PFSK-1 (cell line): Measurements from ENCODE around the gene ARPC1B.

ENCODE experiments used
- FOXP2 ChIP-seq: optimal IDR thresholded peaks from 2 replicates; pipeline ENCODE3; 2011; ENCODE audit warnings: borderline replicate concordance, control low read depth, inconsistent platforms; ENCODE audit not compliant: insufficient read depth; ENCODE audit errors: extremely low read length, extremely low read depth
- POLR2AphosphoS5 ChIP-seq: IDR thresholded peaks from 2 replicates; pipeline ENCODE4 v1.6.1; 2012; ENCODE audit warnings: low read depth, mild to moderate bottlenecking, control low read depth, low read length, moderate library complexity
- SIN3A ChIP-seq: IDR thresholded peaks from 2 replicates; pipeline ENCODE4 v1.6.1; 2012; ENCODE audit warnings: mild to moderate bottlenecking, low read length, moderate library complexity, borderline replicate concordance; ENCODE audit not compliant: insufficient read depth
- TAF1 ChIP-seq: IDR thresholded peaks from 2 replicates; pipeline ENCODE4 v1.6.1; 2012; ENCODE audit warnings: low read length, control low read depth, borderline replicate concordance; ENCODE audit not compliant: insufficient read depth
- TF ChIP-seq, protein P1 (sequence below), 2 experiments: IDR thresholded peaks; 2 replicates each; pipeline versions ENCODE4 v1.6.1 to v1.8.0; 2011 to 2012; ENCODE audit warnings: low read depth in 2 of 2, low read length in 2 of 2, control low read depth in 1 of 2, inconsistent platforms in 1 of 2, mild to moderate bottlenecking in 1 of 2, moderate library complexity in 1 of 2; ENCODE audit not compliant: insufficient read depth in 1 of 2

DNA sequence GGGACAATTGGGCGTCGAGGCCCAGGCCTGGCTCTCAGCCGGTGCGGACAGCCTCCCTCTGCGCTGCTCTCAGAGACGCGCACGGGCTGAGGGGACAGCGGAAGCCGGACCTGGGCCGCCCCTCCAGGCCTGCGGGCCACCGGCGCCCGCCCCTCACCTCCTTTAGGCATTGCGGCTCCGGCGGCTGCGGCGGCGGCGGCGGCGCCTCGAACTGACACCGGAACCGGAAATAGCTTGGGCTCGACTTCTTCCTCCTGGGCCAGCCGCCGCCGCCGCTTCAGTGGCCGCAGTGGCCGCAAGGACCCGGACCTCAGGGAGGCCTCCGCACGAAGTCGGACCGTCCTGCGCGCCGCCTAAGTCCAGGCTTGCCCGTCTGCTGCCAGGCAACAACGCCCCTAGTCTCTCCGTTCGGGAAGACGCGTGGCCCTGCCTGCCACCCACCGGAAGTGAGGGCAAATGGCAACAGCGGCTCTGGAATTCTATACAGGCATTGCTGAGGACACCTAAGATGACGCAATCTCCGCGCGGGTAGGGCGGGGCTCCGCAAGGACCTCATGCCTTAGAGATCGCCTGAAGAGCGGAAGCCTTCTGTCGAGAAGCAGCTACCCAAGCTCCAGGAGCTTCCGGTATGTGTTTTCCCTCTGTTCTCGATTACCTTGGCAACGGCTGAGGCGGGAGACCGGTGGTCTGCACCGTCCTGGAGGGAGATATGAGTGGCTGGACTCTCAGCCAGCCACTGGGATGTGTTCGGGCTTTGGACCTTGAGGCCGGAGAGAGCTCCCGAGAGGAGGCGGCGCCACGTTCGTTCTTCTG is 34.1 kb downstream of the ARPC1B start, which contains the start of the genes BUD31 and PDAP1:
- TF ChIP-seq, protein P1, sequence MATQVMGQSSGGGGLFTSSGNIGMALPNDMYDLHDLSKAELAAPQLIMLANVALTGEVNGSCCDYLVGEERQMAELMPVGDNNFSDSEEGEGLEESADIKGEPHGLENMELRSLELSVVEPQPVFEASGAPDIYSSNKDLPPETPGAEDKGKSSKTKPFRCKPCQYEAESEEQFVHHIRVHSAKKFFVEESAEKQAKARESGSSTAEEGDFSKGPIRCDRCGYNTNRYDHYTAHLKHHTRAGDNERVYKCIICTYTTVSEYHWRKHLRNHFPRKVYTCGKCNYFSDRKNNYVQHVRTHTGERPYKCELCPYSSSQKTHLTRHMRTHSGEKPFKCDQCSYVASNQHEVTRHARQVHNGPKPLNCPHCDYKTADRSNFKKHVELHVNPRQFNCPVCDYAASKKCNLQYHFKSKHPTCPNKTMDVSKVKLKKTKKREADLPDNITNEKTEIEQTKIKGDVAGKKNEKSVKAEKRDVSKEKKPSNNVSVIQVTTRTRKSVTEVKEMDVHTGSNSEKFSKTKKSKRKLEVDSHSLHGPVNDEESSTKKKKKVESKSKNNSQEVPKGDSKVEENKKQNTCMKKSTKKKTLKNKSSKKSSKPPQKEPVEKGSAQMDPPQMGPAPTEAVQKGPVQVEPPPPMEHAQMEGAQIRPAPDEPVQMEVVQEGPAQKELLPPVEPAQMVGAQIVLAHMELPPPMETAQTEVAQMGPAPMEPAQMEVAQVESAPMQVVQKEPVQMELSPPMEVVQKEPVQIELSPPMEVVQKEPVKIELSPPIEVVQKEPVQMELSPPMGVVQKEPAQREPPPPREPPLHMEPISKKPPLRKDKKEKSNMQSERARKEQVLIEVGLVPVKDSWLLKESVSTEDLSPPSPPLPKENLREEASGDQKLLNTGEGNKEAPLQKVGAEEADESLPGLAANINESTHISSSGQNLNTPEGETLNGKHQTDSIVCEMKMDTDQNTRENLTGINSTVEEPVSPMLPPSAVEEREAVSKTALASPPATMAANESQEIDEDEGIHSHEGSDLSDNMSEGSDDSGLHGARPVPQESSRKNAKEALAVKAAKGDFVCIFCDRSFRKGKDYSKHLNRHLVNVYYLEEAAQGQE (IDR thresholded peaks at IDR 0.05; ENCODE audit: insufficient read depth in 1 of 2, low read depth in 2 of 2, low read length in 2 of 2), result 0 out of 4 replicates have a peak, but pooled peaks of 1 of the 2 experiments have one; percentile 31
- TF ChIP-seq POLR2AphosphoS5, result peak; percentile 38; the same call in 1 of the 2 replicates
- TF ChIP-seq SIN3A, result 0 out of 2 replicates have a peak, but pooled peaks have one; percentile 21
- TF ChIP-seq TAF1, result peak; percentile 55; the same call in 1 of the 2 replicates
- TF ChIP-seq FOXP2, result peak; percentile 76
